Osteoblast (primary cell): ENCODE data around the gene PDCD4. TPM values are rescaled to one million over a fixed set of nuclear protein-coding genes. Genes with fewer than 3 reads are reported as not detected.

Experiments used
- DNase-seq: peaks from one replicate; pipeline ENCODE4 v3.0.0; 2011; ENCODE audit warnings: low spot score, mixed read lengths; ENCODE audit not compliant: insufficient read length; ENCODE audit errors: missing footprints
- H2AFZ ChIP-seq: 2 replicates; pipeline ENCODE4 v1.6.0; 2011; ENCODE audit warnings: mild to moderate bottlenecking, low read length
- H3K27ac ChIP-seq: 2 replicates; pipeline ENCODE4 v1.5.1; 2011; ENCODE audit warnings: mild to moderate bottlenecking, low read depth, low read length, moderate library complexity
- H3K27me3 ChIP-seq: 2 replicates; pipeline ENCODE4 v1.6.0; 2012; ENCODE audit warnings: mild to moderate bottlenecking, control low read depth, inconsistent platforms, low read length, moderate library complexity; ENCODE audit not compliant: insufficient read depth
- H3K36me3 ChIP-seq: 2 replicates; pipeline ENCODE4 v1.5.1; 2011; ENCODE audit warnings: mild to moderate bottlenecking, low read length, control low read depth, moderate library complexity; ENCODE audit not compliant: insufficient read depth
- H3K4me1 ChIP-seq: 2 replicates; pipeline ENCODE4 v1.5.1; 2011; ENCODE audit warnings: mild to moderate bottlenecking, low read length, control low read depth, moderate library complexity; ENCODE audit not compliant: insufficient read depth
- H3K4me2 ChIP-seq: 2 replicates; pipeline ENCODE4 v1.6.0; 2011; ENCODE audit warnings: mild to moderate bottlenecking, low read length; ENCODE audit not compliant: insufficient read depth
- H3K4me3 ChIP-seq: fragments of 200-600 bp; sonication (generic); 3 replicates; pipeline ENCODE4 v1.5.1; 2012; ENCODE audit warnings: mild to moderate bottlenecking, low read length, inconsistent platforms; ENCODE audit not compliant: insufficient read depth
- H3K79me2 ChIP-seq: 2 replicates; pipeline ENCODE4 v1.6.0; 2012; ENCODE audit warnings: mild to moderate bottlenecking, low read length, control low read depth, inconsistent platforms; ENCODE audit not compliant: insufficient read depth
- H3K9me3 ChIP-seq: 2 replicates; pipeline ENCODE4 v1.5.1; 2011; ENCODE audit warnings: low read depth, low read length, control low read depth
- H4K20me1 ChIP-seq: 2 replicates; pipeline ENCODE4 v1.6.0; 2012; ENCODE audit warnings: mild to moderate bottlenecking, low read length, control low read depth; ENCODE audit not compliant: insufficient read depth
- total RNA-seq: library from RNA; depleted of rRNA; stranded (reverse); fragments of >200 nt; gene quantifications from 2 replicates; pipeline ENCODE4 v1.2.3, GENCODE V29; 2012
- TF ChIP-seq, protein P1 (sequence below): IDR thresholded peaks from 2 replicates; pipeline ENCODE4 v1.5.1; 2011; ENCODE audit warnings: mild to moderate bottlenecking, low read depth, low read length, moderate library complexity; ENCODE audit errors: extremely low read depth

Gene PDCD4
- total RNA-seq, 1 donor: 73.8 TPM

DNA sequence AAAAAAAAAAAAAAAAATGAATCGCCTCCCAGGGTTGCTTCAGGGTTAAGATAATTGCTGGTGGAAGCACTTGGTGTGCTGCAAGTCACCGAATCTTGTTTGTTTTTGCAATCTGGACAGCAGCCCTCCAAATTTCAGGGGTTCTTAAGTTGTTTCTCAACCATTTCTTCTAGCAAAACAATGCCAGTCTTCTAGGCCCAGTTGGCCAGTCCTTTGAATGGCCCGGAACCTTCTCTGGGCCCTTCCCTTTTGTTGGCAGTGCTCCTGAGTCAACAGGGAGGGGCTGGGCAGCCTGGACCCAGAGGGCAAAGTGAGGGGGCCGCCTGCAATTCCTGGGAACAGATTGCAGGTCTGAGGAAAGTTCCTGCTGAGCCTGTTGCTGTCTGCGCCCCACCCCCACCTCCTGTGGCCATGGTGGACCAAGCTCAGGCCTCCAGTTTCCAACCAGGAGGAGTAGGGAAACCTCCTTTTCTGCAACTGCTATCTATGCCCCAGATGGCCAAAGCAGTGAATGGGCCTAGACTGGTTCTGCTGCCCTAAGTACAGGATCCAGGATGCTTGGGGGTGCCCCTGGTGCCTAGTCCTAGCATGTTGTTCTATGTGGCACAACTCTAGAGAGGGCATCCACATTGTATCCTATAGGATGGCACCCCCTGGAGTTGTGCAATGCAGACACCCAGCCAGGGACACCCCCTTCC is 31.4 kb upstream of the PDCD4 start:
- Histone ChIP-seq H2AFZ (no peak overlapping the region), H4K20me1 (no peaks in the 10 kb centered on the region), H3K36me3 (no peaks in the 10 kb centered on the region), H3K27me3 (no peaks in the 10 kb centered on the region), H3K27ac (no peak overlapping the region), H3K9me3 (no peaks in the 10 kb centered on the region), H3K4me2 (no peak overlapping the region), H3K79me2 (no peaks in the 10 kb centered on the region), H3K4me1 (no peaks in the 10 kb centered on the region), H3K4me3 (no peak overlapping the region)
- TF ChIP-seq, protein P1, sequence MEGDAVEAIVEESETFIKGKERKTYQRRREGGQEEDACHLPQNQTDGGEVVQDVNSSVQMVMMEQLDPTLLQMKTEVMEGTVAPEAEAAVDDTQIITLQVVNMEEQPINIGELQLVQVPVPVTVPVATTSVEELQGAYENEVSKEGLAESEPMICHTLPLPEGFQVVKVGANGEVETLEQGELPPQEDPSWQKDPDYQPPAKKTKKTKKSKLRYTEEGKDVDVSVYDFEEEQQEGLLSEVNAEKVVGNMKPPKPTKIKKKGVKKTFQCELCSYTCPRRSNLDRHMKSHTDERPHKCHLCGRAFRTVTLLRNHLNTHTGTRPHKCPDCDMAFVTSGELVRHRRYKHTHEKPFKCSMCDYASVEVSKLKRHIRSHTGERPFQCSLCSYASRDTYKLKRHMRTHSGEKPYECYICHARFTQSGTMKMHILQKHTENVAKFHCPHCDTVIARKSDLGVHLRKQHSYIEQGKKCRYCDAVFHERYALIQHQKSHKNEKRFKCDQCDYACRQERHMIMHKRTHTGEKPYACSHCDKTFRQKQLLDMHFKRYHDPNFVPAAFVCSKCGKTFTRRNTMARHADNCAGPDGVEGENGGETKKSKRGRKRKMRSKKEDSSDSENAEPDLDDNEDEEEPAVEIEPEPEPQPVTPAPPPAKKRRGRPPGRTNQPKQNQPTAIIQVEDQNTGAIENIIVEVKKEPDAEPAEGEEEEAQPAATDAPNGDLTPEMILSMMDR: no peak
- DNase-seq: no peak

DNA sequence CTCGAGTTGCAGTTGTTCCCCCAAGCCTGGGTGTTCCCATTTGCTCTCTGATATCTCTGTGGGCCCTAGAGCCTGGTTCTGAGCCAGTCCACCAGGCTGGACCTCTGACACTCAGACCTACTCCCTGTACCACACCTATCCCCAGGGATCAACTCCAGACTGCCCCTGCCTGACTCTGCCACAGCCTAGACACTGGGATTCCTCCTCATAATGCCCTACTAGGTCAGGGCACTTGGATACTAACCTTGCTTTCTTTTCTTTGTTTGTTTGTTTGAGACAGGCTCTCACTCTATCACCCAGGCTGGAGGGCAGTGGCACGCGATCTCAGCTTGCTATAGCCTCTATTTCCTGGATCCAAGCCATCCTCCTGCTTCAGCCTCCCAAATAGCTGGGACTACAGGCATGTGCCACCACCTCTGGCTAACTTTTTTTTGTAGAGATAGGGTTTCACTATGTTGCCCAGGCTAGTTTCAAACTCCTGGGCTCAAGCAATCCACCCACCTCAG is 30.8 kb upstream of the PDCD4 start:
- Histone ChIP-seq H3K4me1 (no peaks in the 10 kb centered on the region), H4K20me1 (no peaks in the 10 kb centered on the region), H2AFZ (no peak overlapping the region), H3K4me2 (no peak overlapping the region), H3K4me3 (no peak overlapping the region), H3K36me3 (no peaks in the 10 kb centered on the region), H3K27me3 (no peaks in the 10 kb centered on the region), H3K9me3 (no peaks in the 10 kb centered on the region), H3K27ac (no peak overlapping the region), H3K79me2 (no peaks in the 10 kb centered on the region)
- no peak for DNase-seq
- TF ChIP-seq, protein P1: no peak

DNA sequence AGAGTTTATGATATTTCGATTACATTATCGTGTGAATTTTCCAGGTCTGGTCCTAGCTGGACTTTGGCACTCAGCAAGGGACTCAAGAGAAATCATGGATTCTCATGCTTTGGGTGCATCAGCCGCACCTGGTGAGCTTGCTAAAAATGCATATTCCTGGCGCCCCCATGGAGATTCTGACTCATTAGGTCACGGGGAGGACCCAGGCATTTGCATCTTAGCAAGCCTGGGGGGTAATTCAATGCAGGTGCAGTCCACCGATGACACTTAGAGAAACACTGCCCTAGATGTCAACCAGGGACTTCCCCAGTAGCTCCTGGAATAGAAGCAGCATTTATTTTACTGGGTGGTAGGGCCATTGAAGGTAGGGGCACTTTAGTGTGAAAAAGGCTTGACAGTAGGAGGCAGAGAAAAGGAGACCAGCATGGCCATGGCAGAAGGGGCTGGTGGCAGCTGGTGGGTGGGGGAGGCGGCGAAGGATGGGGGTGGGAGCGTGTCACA is 29.9 kb upstream of the PDCD4 start:
- TF ChIP-seq, protein P1: no peak
- DNase-seq: no peak

DNA sequence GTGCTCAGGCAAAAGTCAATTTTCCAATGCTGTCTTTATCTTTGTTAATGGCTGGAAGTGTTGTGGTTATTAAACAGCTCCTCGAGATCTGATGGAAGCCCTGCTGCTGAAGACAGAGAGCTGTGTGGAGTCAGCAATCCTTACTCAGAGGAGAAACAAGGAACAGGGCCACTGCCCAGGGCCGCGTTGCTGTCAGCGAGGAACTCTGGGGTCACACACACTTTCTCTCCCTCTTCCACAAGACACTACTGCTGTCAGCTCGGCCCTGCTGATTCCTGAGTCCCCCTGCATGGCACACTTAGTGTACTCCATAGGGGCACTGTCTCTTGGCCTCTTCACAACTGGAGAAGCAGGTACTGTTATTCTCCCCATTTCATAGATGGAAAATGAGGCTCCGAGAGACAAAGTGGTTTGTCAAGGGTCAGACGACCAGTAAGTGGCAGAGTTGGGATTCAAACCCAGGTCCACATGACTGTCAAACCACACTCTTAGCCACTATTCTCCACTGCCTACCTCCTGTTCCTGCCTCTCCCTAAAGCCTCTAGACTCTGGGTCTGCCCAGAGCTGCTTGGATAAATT is 29.3 kb upstream of the PDCD4 start:
- no peak overlapping the region for H2AFZ ChIP-seq
- H3K9me3 ChIP-seq: no peaks in the 10 kb centered on the region
- H4K20me1 ChIP-seq: no peaks in the 10 kb centered on the region
- TF ChIP-seq, protein P1: no peak
- H3K4me2 ChIP-seq: no peak overlapping the region
- DNase-seq: no peak
- no peak overlapping the region for H3K27ac ChIP-seq
- H3K27me3 ChIP-seq: peaks cover 3% of the 10 kb centered on the region
- H3K36me3 ChIP-seq: no peaks in the 10 kb centered on the region
- H3K79me2 ChIP-seq: no peaks in the 10 kb centered on the region
- no peaks in the 10 kb centered on the region for H3K4me1 ChIP-seq
- no peak overlapping the region for H3K4me3 ChIP-seq

More for the DNA sequence above, 29.9 kb upstream of the PDCD4 start:
- Histone ChIP-seq H3K4me3 (no peak overlapping the region), H2AFZ (no peak overlapping the region), H3K27ac (no peak overlapping the region), H3K4me1 (no peaks in the 10 kb centered on the region), H3K4me2 (no peak overlapping the region), H4K20me1 (no peaks in the 10 kb centered on the region), H3K79me2 (no peaks in the 10 kb centered on the region), H3K27me3 (peaks cover 2% of the 10 kb centered on the region), H3K9me3 (no peaks in the 10 kb centered on the region), H3K36me3 (no peaks in the 10 kb centered on the region)
